H1 (cell line): ENCODE results near the gene SCAMP5. TPM values are rescaled to one million over a fixed set of nuclear protein-coding genes. Genes with fewer than 3 reads are reported as not detected.

Experiments used
- CTCF ChIA-PET: fragments of 300-600 bp; sonication (Branson Sonifier 250); formaldehyde crosslinking; loops from one replicate; lab custom pipeline; 2021; ENCODE audit not compliant: partially characterized antibody; lab: Charles Lee
- POLR2A ChIA-PET: fragments of 300-600 bp; sonication (Branson Sonifier 250); formaldehyde crosslinking; loops from one replicate; lab custom pipeline; 2021; ENCODE audit warnings: inconsistent platforms; ENCODE audit not compliant: partially characterized antibody; lab: Charles Lee
- DNase-seq, 2 experiments: peaks; one replicate each; pipeline versions ENCODE4 v3.0.0 to v3.0.0-alpha.2; 2010 to 2022; ENCODE audit warnings: low spot score in 2 of 2, low read depth in 1 of 2, mixed read lengths in 1 of 2
- FAIRE-seq: peaks from 2 replicates; lab custom pipeline; 2011; peaks lifted over from hg19 to GRCh38; lab: Jason Lieb, UNC
- H2AFZ ChIP-seq: 2 replicates; pipeline ENCODE4 v1.8.1; 2012; ENCODE audit warnings: low read length, inconsistent platforms
- H2AK5ac ChIP-seq: 2 replicates; pipeline ENCODE4 v1.6.1; 2013; ENCODE audit warnings: low read depth, low read length
- H2BK120ac ChIP-seq: replicated peaks from 2 replicates; pipeline ENCODE3; 2013; ENCODE audit warnings: low read depth, low read length, inconsistent platforms
- H2BK12ac ChIP-seq: 2 replicates; pipeline ENCODE4 v1.6.1; 2013; ENCODE audit warnings: low read depth, low read length
- H2BK15ac ChIP-seq: 2 replicates; pipeline ENCODE4 v1.6.1; 2013; ENCODE audit warnings: low read length
- H2BK20ac ChIP-seq: 2 replicates; pipeline ENCODE4 v1.6.1; 2013; ENCODE audit warnings: low read length
- H2BK5ac ChIP-seq: 2 replicates; pipeline ENCODE4 v1.6.1; 2013; ENCODE audit warnings: low read depth, low read length
- H3K14ac ChIP-seq: 2 replicates; pipeline ENCODE4 v1.6.1; 2013; ENCODE audit warnings: inconsistent platforms; ENCODE audit not compliant: insufficient read length
- H3K18ac ChIP-seq: 2 replicates; pipeline ENCODE4 v1.6.1; 2013; ENCODE audit warnings: low read length; ENCODE audit errors: extremely low read depth
- H3K23ac ChIP-seq: 2 replicates; pipeline ENCODE4 v1.6.1; 2013; ENCODE audit warnings: inconsistent platforms; ENCODE audit not compliant: insufficient read length
- H3K23me2 ChIP-seq: 2 replicates; pipeline ENCODE4 v1.6.1; 2013; ENCODE audit warnings: low read depth, low read length
- H3K27ac ChIP-seq: 2 replicates; pipeline ENCODE4 v1.6.1; 2011; ENCODE audit warnings: low read depth, low read length, inconsistent platforms
- H3K27me3 ChIP-seq, 4 experiments: replicated peaks in 1 of 4; 1 replicate in 1 of 4; 2 replicates in 3 of 4; pipeline versions ENCODE4 v1.6.1 to v1.8.1; 2011 to 2013; ENCODE audit warnings: low read length in 3 of 4, mild to moderate bottlenecking in 3 of 4, inconsistent platforms in 2 of 4, mixed read lengths in 2 of 4, moderate library complexity in 1 of 4; ENCODE audit not compliant: control insufficient read depth in 3 of 4, insufficient read depth in 3 of 4; ENCODE audit errors: extremely low read depth in 1 of 4
- H3K36me3 ChIP-seq, 4 experiments: 2 replicates each; pipeline versions ENCODE4 v1.6.1 to v1.8.1; 2011 to 2013; ENCODE audit warnings: mild to moderate bottlenecking in 4 of 4, low read length in 3 of 4, moderate library complexity in 2 of 4, control low read depth in 1 of 4, inconsistent platforms in 1 of 4; ENCODE audit not compliant: insufficient read depth in 4 of 4, control insufficient read depth in 2 of 4
- H3K4ac ChIP-seq: replicated peaks from 2 replicates; pipeline ENCODE3; 2013; ENCODE audit warnings: low read length, low read depth, mixed read lengths, inconsistent platforms; ENCODE audit not compliant: insufficient read length
- H3K4me1 ChIP-seq, 4 experiments: replicated peaks in 1 of 4; 1 replicate in 1 of 4; 2 replicates in 3 of 4; pipeline versions ENCODE4 v1.6.1 to v1.8.1; 2011 to 2013; ENCODE audit warnings: low read length in 3 of 4, inconsistent platforms in 2 of 4, mixed read lengths in 1 of 4; ENCODE audit not compliant: insufficient read depth in 4 of 4, control insufficient read depth in 3 of 4
- H3K4me2 ChIP-seq, 2 experiments: 2 replicates each; pipeline versions ENCODE4 v1.6.1 to v1.8.1; 2011 to 2013; ENCODE audit warnings: low read depth in 2 of 2, low read length in 2 of 2, control low read depth in 1 of 2, inconsistent platforms in 1 of 2, mild to moderate bottlenecking in 1 of 2; ENCODE audit not compliant: insufficient read depth in 1 of 2
- H3K4me3 ChIP-seq, 4 experiments: fragments of 200-600, 300-600 bp in 1 of 4; sonication (generic), shearing (Covaris generic), sonication (Bioruptor Twin) in 1 of 4; 2 replicates each; pipeline versions ENCODE4 v1.5.1 to v1.8.1; 2011 to 2016; ENCODE audit warnings: low read length in 4 of 4, low read depth in 3 of 4, control low read depth in 2 of 4, inconsistent platforms in 2 of 4, mild to moderate bottlenecking in 2 of 4, mixed read lengths in 1 of 4, moderate library complexity in 1 of 4; ENCODE audit not compliant: insufficient read depth in 2 of 4; ENCODE audit errors: extremely low read depth in 1 of 4
- H3K56ac ChIP-seq: replicated peaks from 2 replicates; pipeline ENCODE3; 2013; ENCODE audit warnings: low read depth, mild to moderate bottlenecking, mixed read lengths, low read length, inconsistent platforms; ENCODE audit not compliant: insufficient read length
- H3K79me1 ChIP-seq: 2 replicates; pipeline ENCODE4 v1.6.1; 2013; ENCODE audit warnings: low read depth, low read length, control low read depth
- H3K79me2 ChIP-seq, 2 experiments: 2 replicates each; pipeline versions ENCODE4 v1.6.1 to v1.8.1; 2012 to 2013; ENCODE audit warnings: low read length in 2 of 2, mild to moderate bottlenecking in 2 of 2, inconsistent platforms in 1 of 2; ENCODE audit not compliant: insufficient read depth in 2 of 2, control insufficient read depth in 1 of 2
- H3K9ac ChIP-seq, 4 experiments: replicated peaks in 1 of 4; 1 replicate in 1 of 4; 2 replicates in 3 of 4; pipeline versions ENCODE4 v1.6.1 to v1.8.1; 2011 to 2013; ENCODE audit warnings: low read depth in 3 of 4, low read length in 3 of 4, control low read depth in 2 of 4, mild to moderate bottlenecking in 2 of 4, moderate library complexity in 2 of 4, inconsistent platforms in 1 of 4; ENCODE audit errors: extremely low read depth in 1 of 4
- H3K9me3 ChIP-seq, 2 experiments: 2 replicates each; pipeline versions ENCODE4 v1.6.1 to v1.8.1; 2012 to 2013; ENCODE audit warnings: mild to moderate bottlenecking in 2 of 2, moderate library complexity in 2 of 2, control low read depth in 1 of 2, inconsistent platforms in 1 of 2, low read depth in 1 of 2, low read length in 1 of 2, mixed read lengths in 1 of 2; ENCODE audit not compliant: insufficient read depth in 2 of 2
- H4K20me1 ChIP-seq, 2 experiments: replicated peaks in 1 of 2; 2 replicates each; pipeline versions ENCODE3 to v1.8.1; 2011 to 2013; ENCODE audit warnings: inconsistent platforms in 2 of 2, low read length in 2 of 2, mild to moderate bottlenecking in 1 of 2; ENCODE audit not compliant: insufficient read depth in 2 of 2, control insufficient read depth in 1 of 2
- H4K5ac ChIP-seq: 2 replicates; pipeline ENCODE4 v1.6.1; 2013; ENCODE audit warnings: low read length, low read depth, mixed read lengths, inconsistent platforms; ENCODE audit not compliant: insufficient read length
- H4K8ac ChIP-seq: 2 replicates; pipeline ENCODE4 v1.8.0; 2013; ENCODE audit warnings: mild to moderate bottlenecking, moderate library complexity, low read length, inconsistent platforms; ENCODE audit not compliant: insufficient read depth; ENCODE audit errors: extremely low read depth
- H4K91ac ChIP-seq: replicated peaks from 2 replicates; pipeline ENCODE3; 2013; ENCODE audit warnings: low read length, mixed read lengths, inconsistent platforms; ENCODE audit not compliant: insufficient read length
- BACH1 ChIP-seq: IDR thresholded peaks from 2 replicates; pipeline ENCODE4 v1.6.1; 2012; ENCODE audit warnings: low read length, improper control_type of control experiment
- BCL11A ChIP-seq, 2 experiments: IDR thresholded peaks; one replicate each; pipeline ENCODE4 v1.6.1; 2011; ENCODE audit warnings: low read depth in 2 of 2, low read length in 2 of 2, mild to moderate bottlenecking in 2 of 2
- CHD2 ChIP-seq: IDR thresholded peaks from 2 replicates; pipeline ENCODE4 v1.6.1; 2012; ENCODE audit warnings: low read length, improper control_type of control experiment
- E2F6 ChIP-seq: IDR thresholded peaks from 2 replicates; pipeline ENCODE4 v1.6.1; 2012; ENCODE audit warnings: inconsistent platforms
- EGR1 ChIP-seq: IDR thresholded peaks from 2 replicates; pipeline ENCODE4 v1.6.1; 2011; ENCODE audit warnings: low read depth, low read length, borderline replicate concordance
- JUN ChIP-seq: IDR thresholded peaks from 2 replicates; pipeline ENCODE4 v1.6.1; 2011; ENCODE audit warnings: low read depth, mild to moderate bottlenecking, improper control_type of control experiment, low read length
- KDM4A ChIP-seq: IDR thresholded peaks from one replicate; pipeline ENCODE4 v1.7.1; 2012; ENCODE audit warnings: low read depth, mild to moderate bottlenecking, moderate library complexity, low read length, inconsistent platforms; ENCODE audit not compliant: severe bottlenecking
- POLR2A ChIP-seq, 2 experiments: IDR thresholded peaks; 1 replicate in 1 of 2; 2 replicates in 1 of 2; pipeline ENCODE4 v1.6.1; 2011; ENCODE audit warnings: low read depth in 2 of 2, low read length in 2 of 2, mild to moderate bottlenecking in 2 of 2; ENCODE audit errors: control extremely low read depth in 1 of 2
- RBBP5 ChIP-seq: IDR thresholded peaks from 2 replicates; pipeline ENCODE4 v1.7.1; 2012; ENCODE audit warnings: low read depth, mild to moderate bottlenecking, inconsistent platforms, low read length, moderate library complexity, borderline replicate concordance
- RFX5 ChIP-seq: IDR thresholded peaks from 2 replicates; pipeline ENCODE4 v1.6.1; 2011; ENCODE audit warnings: low read depth, low read length, improper control_type of control experiment, borderline replicate concordance
- SP4 ChIP-seq: IDR thresholded peaks from 2 replicates; pipeline ENCODE4 v1.6.1; 2012; ENCODE audit warnings: low read length, inconsistent platforms
- USF2 ChIP-seq: IDR thresholded peaks from 2 replicates; pipeline ENCODE4 v1.6.1; 2011; ENCODE audit warnings: low read length, improper control_type of control experiment
- YY1 ChIP-seq: IDR thresholded peaks from 2 replicates; pipeline ENCODE4 v1.6.1; 2011; ENCODE audit warnings: low read depth, mild to moderate bottlenecking, low read length
- ZNF274 ChIP-seq: IDR thresholded peaks from 2 replicates; pipeline ENCODE4 v1.7.0; 2012; ENCODE audit warnings: low read length, borderline replicate concordance; ENCODE audit errors: extremely low read depth
- WGBS, 2 experiments: shearing (Covaris generic) in 1 of 2; methylation state at CpG; one replicate each; pipeline versions ENCODE4 v1.1.6 to v1.1.7; 2013 to 2015; ENCODE audit warnings: low lambda C conversion rate in 2 of 2, mixed read lengths in 2 of 2, inconsistent platforms in 1 of 2, low coverage in 1 of 2, missing lambda C conversion rate in 1 of 2; ENCODE audit not compliant: insufficient replicate concordance in 2 of 2, insufficient coverage in 1 of 2, insufficient read length in 1 of 2; ENCODE audit errors: extremely low coverage in 1 of 2, missing lambda C conversion rate in 1 of 2; 5-methylcytosine and 5-hydroxymethylcytosine counted together
- polyA plus RNA-seq, 7 experiments: library from polyadenylated mRNA; depleted of rRNA in 3 of 7; stranded (reverse) in 5 of 7; unstranded in 2 of 7; fragments of >200 nt in 5 of 7; fragments of 200-250 nt in 2 of 7; gene quantifications; 1 replicate in 5 of 7; 2 replicates in 1 of 7; 4 replicates in 1 of 7; pipeline versions ENCODE4 v1.2.1 to v1.2.3, GENCODE V29; 2011 to 2013; ENCODE audit warnings: missing spikeins in 2 of 7, mixed read lengths in 2 of 7
- total RNA-seq: library from RNA; stranded (reverse); fragmentation: NEBNext Ultra II Directional; extraction: Animal tissue kit (Norgen Biotek cat#: 25700); gene quantifications from 2 replicates; pipeline ENCODE4 v1.2.1, GENCODE V29; 2021

The SCAMP5 gene
- total and polyA plus RNA-seq, 2 of the 8 experiments (the other 6 are each of a cell fraction or from before 2014, with no cell fraction given): 55.4 to 94.7 TPM

- no peak overlapping the region for H2BK5ac ChIP-seq
- no peaks in the 10 kb centered on the region for H3K36me3 ChIP-seq
- no peaks in the 10 kb centered on the region for H3K9me3 ChIP-seq
- no peaks in the 10 kb centered on the region; the same call in 1 of the 2 replicates for H3K79me1 ChIP-seq
- no peak overlapping the region for H3K56ac ChIP-seq
- no peak overlapping the region for H3K4me3 ChIP-seq
- no peak overlapping the region for H3K14ac ChIP-seq
- H2AK5ac ChIP-seq: no peak overlapping the region
- H3K9ac ChIP-seq: no peak overlapping the region
- peaks cover 0 to 3% of the 10 kb centered on the region in 2 experiments for H4K20me1 ChIP-seq
- FAIRE-seq: no peak
- no peak overlapping the region for H2BK120ac ChIP-seq
- POLR2A ChIA-PET: no interaction called here
- H2BK12ac ChIP-seq: no peak overlapping the region
- peaks cover 0 to 7% (median 4%) of the 10 kb centered on the region in 4 experiments; a peak in 6 of 7 replicates for H3K4me1 ChIP-seq
- H4K8ac ChIP-seq: no peak overlapping the region
- no peak for DNase-seq
- H3K4ac ChIP-seq: no peak overlapping the region
- no peak overlapping the region for H3K18ac ChIP-seq
- H3K23me2 ChIP-seq: peaks cover 9% of the 10 kb centered on the region
- no peak overlapping the region for H3K4me2 ChIP-seq
- peaks cover 0 to 3% (median 0%) of the 10 kb centered on the region in 4 experiments; a peak in 3 of 7 replicates for H3K27me3 ChIP-seq
- no peak overlapping the region for H2BK20ac ChIP-seq
- H3K79me2 ChIP-seq: 0 out of 4 replicates have a peak, but pooled peaks cover 0 to 6% of the 10 kb centered on the region in 2 experiments
- no peak overlapping the region for H3K27ac ChIP-seq
- no peak overlapping the region for H3K23ac ChIP-seq
- H2BK15ac ChIP-seq: no peak overlapping the region
- CTCF ChIA-PET: interaction anchor here (0.7 to 2.1 kb wide), 3 partner anchors 33 to 42 kb away, joined by 3 to 6 read pairs (median 3); partner anchors contain the start of gene RPP25
- H4K5ac ChIP-seq: no peak overlapping the region
- H2AFZ ChIP-seq: no peak overlapping the region
- no peak overlapping the region for H4K91ac ChIP-seq
- 69% methylated on average over 1 of the region's 1 CpG; no CpG with 5 or more reads in 1 of the 2 experiments for WGBS, 2 experiments
- no peak for TF ChIP-seq RBBP5
- no peak for TF ChIP-seq KDM4A
- TF ChIP-seq EGR1: no peak
- TF ChIP-seq SP4: no peak
- no peak for TF ChIP-seq E2F6
- TF ChIP-seq RFX5: no peak
- no peak for TF ChIP-seq CHD2
- TF ChIP-seq POLR2A (IDR thresholded peaks at IDR 0.05; ENCODE audit: control extremely low read depth in 1 of 2, low read depth in 2 of 2, low read length in 2 of 2): no peak
- no peak for TF ChIP-seq JUN
- no peak for TF ChIP-seq USF2
- TF ChIP-seq BCL11A (IDR thresholded peaks at IDR 0.05; ENCODE audit: low read depth in 2 of 2, low read length in 2 of 2): no peak
- TF ChIP-seq YY1: no peak
- TF ChIP-seq ZNF274: no peak
- TF ChIP-seq BACH1: no peak
Observed at GRCh38 chr15:74992619-74993018, 2.7 kb upstream of the SCAMP5 start.
